Retina (tissue), 1 donor: Measurements from ENCODE around the gene ZWILCH.
"Not testable (repeated sequence)": the region's sequence is repeated elsewhere in the genome, so short reads cannot be mapped to it uniquely, and the experiment has no call there.

ENCODE experiments used
- DNase-seq: peaks from one replicate; pipeline ENCODE4 v3.0.0-alpha.2; 2016

Gene ZWILCH

DNA sequence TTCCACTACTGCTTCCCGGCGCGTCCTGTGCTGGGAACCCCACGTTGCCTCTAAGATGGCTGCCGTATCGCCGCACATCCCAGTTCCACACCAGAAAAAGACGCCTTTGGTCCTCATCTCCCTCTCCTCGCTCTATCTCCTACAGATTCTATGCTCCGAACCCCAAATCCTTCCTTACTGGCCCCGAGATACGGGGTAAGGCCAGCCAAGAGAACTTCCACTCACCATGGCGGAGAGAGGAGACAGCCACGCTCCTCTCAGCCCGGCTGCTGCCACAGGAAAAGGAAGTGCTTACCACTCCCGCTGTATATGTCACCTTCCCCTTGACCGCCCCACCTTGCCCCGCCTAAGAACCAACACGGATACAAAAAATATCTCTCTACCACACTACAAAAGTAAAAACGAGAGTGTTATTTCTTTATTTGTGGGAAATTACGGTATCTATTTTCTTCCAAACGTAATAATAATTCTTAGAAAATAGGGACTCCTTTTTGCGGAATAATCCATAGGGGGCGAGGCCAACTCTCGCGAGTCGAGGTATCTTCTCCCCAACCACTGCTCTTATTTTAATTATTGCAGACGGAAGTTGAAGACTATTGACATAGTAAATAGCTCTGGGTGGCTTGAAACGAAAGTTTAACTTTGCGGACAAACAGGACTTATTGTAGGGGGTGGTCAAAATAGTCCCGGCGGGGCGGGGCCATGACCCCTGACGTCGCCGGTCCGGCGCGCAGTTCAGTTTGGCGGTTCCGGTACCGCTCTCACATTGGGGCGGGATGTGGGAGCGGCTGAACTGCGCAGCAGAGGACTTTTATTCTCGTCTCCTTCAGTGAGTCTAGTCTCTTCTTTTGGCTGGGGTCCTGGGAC is at the start of gene ZWILCH, which contains the start of gene RPL4:
Gene ZWILCH, plus strand, starts transcription at position 764 of the 867 bp plus-strand sequence. Its CDS starts 13 bp downstream, at position 777.
Gene RPL4, minus strand, starts transcription at position 293 of the 867 bp plus-strand sequence. Its CDS starts 65 bp downstream, at position 228.
- peak; percentile 95 for DNase-seq

DNA sequence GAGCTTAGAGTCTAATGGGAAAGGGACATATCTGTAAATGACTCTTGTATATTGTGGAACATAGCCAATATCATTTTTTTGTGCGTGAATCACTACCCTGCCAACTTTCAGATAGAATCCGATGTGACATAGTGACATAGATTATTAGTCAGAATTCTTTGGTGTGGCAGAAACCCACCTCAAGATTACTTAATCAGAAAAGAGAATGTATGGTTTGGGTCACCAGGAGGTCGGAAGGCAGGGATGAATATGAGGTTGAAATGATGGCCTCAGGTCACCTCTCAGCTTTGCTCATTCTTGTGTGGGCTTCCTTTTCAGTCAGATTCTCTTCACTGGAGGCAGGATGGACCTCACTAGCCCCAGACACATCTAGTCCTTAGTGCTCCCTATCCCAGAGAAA is 48.9 kb upstream of the ZWILCH start:
- DNase-seq: no peak

GRCh38 chr15:66459818-66460615 is 45.1 kb upstream of the ZWILCH start:
- no peak for DNase-seq

GRCh38 chr15:66461294-66461693 is 43.8 kb upstream of the ZWILCH start:
- DNase-seq: not testable (repeated sequence)

DNA sequence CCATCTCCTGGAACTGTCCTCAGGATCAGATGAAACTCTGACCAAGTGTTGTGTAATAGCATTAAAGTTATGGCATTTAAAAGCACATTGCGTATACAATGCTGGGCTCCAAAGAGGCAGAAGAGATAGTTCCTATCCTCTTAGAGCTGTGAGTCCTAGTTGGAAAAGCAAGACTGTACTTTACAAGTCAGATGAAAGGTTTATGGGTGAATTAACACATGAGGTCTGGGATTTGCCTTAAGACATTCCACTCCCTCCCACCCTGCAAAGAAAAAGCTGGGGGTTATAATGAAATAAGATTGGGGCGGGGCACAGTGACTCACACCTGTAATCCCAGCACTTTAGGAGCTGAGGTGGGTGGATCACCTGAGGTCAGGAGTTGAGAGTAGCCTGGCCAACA is 43.2 kb upstream of the ZWILCH start:
- no peak for DNase-seq

DNA sequence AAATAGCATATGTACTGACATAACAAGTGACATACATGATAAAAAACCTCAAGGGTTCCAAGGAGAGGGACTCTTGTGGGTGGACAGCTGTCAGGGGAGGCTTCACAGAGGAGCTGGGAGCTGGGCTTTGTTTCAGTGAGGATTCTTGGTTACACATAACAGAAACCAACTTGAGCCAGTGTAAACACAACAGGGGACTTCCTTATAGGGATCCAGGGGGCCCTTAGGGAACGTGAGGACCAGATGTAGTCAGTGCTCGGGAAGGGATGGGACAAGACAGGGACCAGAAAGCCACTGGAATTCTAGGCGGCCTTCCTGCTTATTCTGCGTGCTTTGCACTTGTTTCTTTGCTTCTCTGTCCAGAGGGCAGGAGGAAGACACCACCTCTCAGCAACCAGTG is 42.5 kb upstream of the ZWILCH start:
- DNase-seq: no peak

DNA sequence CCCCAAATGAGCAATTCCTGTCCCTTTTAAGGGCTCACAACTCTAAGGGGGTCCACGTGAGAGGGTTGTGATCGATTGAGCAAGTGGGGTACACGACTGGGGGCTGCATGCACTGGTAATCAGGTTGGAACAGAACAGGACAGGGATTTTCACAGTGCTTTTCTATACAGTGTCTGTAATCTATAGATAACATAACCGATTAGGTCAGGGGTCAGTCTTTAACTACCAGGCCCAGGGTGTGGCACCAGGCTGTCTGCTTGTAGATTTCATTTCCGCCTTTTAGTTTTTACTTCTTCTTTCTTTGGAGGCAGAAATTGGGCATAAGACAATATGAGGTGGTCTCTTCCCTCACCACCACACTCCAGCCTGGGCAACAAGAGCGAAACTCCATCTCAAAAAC is 39.8 kb upstream of the ZWILCH start:
- DNase-seq: not testable (repeated sequence)

GRCh38 chr15:66467162-66468040 is 37.7 kb upstream of the ZWILCH start:
- DNase-seq: not testable (repeated sequence)

DNA sequence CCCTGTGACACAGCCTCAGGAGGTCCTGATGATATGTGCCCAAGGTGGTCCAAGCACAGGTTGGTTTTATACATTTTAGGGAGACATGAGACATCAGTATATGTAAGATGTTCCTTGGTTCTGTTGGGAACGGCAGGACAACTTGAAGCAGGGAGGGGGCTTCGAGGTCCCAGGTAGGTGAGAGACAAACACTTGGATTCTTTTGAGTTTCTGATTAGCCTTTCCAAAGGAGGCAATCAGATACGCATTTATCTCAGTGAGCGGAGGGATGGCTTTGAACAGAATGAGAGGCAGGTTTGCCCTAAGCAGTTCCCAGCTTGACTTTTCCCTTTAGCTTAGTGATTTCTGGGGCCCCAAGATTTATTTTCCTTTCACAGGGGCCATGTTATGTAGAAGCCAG is 34.3 kb upstream of the ZWILCH start:
- DNase-seq: not testable (repeated sequence)

DNA sequence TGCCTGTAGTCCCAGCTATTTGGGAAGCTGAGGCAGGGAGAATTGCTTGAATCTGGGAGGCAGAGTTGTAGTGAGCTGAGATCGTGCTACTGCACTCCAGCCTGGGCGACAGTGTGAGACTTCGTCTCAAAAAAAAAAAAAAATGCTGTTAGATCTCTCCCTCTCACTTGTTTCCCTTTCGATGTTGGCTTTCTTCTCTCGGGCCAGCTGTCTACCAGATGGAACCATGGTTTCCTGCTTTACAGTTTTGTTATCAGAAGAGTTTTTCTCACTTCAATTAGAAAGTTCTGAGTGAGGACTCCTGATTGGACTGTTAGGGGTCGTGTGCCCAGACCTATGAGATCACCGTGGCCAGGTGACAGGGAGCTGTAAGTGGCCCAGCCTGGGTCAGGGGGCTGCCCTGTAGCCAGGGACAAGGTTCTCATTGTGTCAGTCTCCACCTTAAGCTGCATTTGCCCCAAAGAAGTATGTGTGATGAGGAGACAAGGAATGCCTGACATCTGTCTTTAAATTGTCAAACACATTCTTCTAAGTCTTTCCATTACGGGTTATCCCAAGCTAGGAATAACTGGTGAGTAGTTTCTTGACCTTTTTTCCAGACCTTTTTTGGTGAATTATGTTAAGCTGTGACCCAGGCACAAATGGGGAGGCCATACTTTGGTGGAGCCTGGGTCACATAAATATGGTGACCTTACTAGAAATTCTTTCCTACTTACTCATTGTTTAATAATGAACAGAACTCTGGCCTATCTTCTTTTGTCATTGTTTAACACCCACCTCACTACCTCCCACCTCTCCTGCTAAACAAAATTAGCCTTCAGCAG is 32.7 kb upstream of the ZWILCH start:
- DNase-seq: no peak

DNA sequence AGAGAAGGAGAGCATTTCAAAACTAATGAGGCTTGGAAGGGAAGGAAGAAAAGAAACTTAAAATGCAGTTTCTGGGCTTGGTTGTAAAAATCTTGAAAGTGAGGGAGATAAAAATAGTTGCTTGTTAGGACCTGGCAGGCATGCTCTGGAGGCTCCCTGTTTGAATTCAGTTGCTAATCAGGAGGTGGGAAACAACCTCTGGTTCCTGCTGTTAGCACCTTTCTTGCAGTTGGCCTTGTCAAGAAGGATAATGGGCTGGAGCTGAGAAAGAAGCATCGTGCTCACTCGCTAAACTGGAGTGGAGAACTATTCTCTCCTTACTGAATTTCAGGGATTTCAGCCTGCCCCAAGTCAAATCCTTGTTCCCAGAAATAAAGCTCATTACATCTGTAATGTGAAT is 31.0 kb upstream of the ZWILCH start:
- DNase-seq: no peak

DNA sequence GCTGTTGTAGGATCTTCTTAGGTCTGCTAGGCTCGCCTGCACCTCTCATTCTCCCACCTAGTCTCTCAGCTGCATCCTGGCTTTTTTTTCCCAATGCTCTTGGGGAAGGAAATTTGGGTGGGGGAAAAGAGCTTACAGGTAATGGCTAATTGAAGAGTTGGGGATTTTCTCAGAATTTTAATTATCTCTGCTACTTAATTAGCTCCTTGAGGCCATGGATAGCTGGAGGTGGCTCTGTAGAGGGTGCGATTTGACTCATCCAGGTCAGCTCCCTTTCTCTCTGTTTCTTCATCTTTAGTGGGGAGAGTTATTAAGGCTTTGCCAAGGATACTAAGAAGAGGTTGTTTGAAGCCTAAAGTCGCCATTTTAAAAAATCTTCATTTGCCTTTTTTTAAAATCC is 30.2 kb upstream of the ZWILCH start:
- no peak for DNase-seq

DNA sequence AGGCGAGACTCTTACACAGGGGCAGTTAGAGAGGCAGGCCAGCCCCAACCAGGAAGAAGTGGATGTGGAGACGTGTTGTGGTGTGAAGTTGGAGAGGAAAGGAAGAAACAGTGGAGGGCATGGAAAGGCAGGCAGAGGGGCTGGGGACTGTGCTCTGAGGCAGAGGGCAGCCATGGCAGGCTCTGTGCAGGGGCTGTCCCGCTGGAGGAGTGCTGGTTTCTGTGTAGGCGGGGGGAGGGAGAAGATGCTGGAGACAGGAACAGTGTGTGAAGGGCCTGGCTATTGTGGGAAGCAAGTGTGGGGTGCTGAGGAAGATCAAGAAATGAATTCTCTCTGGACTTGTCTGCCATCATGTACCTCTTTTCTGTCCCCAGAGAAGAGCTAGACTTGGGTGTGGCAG is 28.6 kb upstream of the ZWILCH start:
- no peak for DNase-seq

- DNase-seq: no peak
These were observed 28.1 kb upstream of the ZWILCH start for GRCh38 chr15:66477011-66477410.

GRCh38 chr15:66480267-66480666 is 24.9 kb upstream of the ZWILCH start:
- DNase-seq: no peak

GRCh38 chr15:66481107-66481856 is 23.8 kb upstream of the ZWILCH start:
- DNase-seq: no peak

DNA sequence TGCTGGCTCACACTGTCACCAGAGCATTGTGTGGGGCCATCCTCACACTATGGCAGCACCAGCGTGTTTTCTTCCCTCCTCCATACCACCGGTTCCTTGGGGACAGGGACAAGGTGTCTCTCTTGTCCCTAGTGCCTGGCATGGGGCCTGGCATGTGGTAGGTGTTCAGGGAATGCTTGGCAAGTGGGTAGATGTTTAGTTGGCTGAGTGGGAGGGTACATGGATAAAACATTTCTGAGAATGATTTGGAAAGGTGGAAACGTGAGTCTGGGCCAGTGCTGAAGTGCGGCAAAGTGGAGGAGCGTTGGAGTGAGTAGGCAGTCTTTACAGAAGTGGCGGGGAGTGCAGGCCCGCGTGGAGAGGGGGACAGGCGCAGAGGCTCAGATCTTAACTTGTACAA is 22.6 kb upstream of the ZWILCH start:
- no peak for DNase-seq

- no peak for DNase-seq
These were observed 22.0 kb upstream of the ZWILCH start for GRCh38 chr15:66483131-66483566.

GRCh38 chr15:66484539-66485112 is 20.5 kb upstream of the ZWILCH start:
- no peak for DNase-seq

DNA sequence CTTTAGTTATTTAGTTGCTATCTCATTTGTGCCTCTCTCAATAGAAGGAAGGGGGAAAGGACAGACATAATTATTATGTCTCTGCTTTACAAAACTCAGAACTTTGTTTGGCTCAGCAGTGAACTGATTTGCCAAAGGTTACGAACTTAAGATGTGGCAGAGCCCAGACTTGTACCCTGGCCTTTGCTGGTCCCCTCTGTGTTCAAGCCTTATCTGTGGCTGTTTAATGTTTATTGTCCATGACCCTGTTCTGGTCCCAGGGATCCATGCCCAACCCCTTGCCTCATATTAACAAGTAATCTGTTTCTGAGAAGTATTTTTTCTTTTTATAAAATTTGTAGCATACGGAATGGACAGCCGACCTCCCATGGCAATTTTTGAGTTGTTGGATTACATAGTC is 18.2 kb upstream of the ZWILCH start:
- DNase-seq: no peak

DNA sequence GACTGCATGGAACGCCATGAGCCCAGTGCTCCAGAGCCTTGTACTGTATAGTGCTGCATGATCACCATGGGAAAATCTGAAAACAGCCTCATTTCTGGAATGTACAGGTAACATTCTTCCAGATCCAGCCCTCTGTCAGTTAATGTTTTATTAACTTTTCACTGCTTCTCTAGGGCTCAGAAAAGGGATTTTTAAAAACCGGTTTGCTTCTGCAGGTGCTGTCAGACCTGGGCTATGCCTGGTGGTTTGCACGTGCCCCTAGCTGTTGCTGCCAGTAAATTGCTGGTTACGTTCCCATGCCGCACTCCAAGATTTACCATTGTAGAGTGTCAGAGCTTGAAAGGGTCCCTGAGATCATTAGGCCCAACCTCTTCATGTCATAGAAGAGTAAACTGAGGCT is 16.6 kb upstream of the ZWILCH start:
- no peak for DNase-seq
